ENCODE data around the gene NAALADL1.

Gene NAALADL1

GRCh38 chr11:65066805-65067291 lies 8.5 kb upstream of the NAALADL1 start:
- no peak for TF ChIP-seq CTCF (conservative IDR thresholded peaks at IDR 0.05)
- no peak overlapping the region for H3K27ac ChIP-seq

- no peak for TF ChIP-seq CTCF (conservative IDR thresholded peaks at IDR 0.05)
- no peak overlapping the region for H3K27ac ChIP-seq
Observed at GRCh38 chr11:65066315-65066714, 8.0 kb upstream of the NAALADL1 start.

GRCh38 chr11:65065851-65066250 lies 7.5 kb upstream of the NAALADL1 start:
- no peak overlapping the region for H3K27ac ChIP-seq
- no peak for TF ChIP-seq CTCF (conservative IDR thresholded peaks at IDR 0.05)

- no peak overlapping the region for H3K27ac ChIP-seq
Observed at GRCh38 chr11:65064847-65065240, 6.5 kb upstream of the NAALADL1 start.

GRCh38 chr11:65063532-65063931 lies 5.2 kb upstream of the NAALADL1 start:
- no peak for TF ChIP-seq CTCF (conservative IDR thresholded peaks at IDR 0.05)
- H3K27ac ChIP-seq, result no peak overlapping the region

More at GRCh38 chr11:65064847-65065240, 6.5 kb upstream of the NAALADL1 start:
- no peak for TF ChIP-seq CTCF (conservative IDR thresholded peaks at IDR 0.05)

GRCh38 chr11:65060913-65061408 lies 2.6 kb upstream of the NAALADL1 start:
- 0 out of 2 replicates have a peak, but pooled peaks have one; percentile 13 for TF ChIP-seq CTCF (conservative IDR thresholded peaks at IDR 0.05)

GRCh38 chr11:65059959-65060824 lies 1.8 kb upstream of the NAALADL1 start:
- H3K27ac ChIP-seq, result no peak overlapping the region
- TF ChIP-seq CTCF (conservative IDR thresholded peaks at IDR 0.05), result no peak

More at GRCh38 chr11:65060913-65061408, 2.6 kb upstream of the NAALADL1 start:
- H3K27ac ChIP-seq, result no peak overlapping the region
